HG03280 (cell line): ENCODE data around the gene KRT14.
"Not testable (repeated sequence)": the region's sequence is repeated elsewhere in the genome, so short reads cannot be mapped to it uniquely, and the experiment has no call there.

Experiments used
- ATAC-seq: cut with Tn5 transposase; IDR thresholded peaks from one replicate; pipeline ENCODE4 v1.9.1; 2021; ENCODE audit warnings: mild to moderate bottlenecking, moderate library complexity; ENCODE audit not compliant: unreplicated experiment

Gene KRT14

DNA sequence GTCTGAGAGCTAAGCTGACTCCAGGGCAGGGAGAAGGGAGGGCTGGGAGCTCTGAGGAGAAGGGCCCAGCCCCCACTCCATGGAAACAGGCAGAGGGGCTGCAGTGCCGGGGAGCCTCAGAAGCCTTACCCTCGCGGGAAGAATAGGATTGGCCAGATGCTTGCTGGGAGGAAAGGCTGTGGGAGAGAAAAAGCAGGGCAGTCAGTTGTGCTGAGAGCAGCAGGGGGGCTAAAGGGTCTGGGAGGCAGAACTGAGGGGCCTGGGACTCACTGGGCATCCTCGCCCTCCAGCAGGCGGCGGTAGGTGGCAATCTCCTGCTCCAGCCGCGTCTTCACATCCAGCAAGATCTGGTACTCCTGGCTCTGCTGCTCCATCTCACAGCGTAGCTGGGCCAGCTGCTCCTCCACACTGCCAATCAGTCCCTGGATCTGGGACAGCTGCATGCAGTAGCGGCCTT, 23.4 kb upstream of the KRT14 start:
- not testable (repeated sequence) for ATAC-seq

DNA sequence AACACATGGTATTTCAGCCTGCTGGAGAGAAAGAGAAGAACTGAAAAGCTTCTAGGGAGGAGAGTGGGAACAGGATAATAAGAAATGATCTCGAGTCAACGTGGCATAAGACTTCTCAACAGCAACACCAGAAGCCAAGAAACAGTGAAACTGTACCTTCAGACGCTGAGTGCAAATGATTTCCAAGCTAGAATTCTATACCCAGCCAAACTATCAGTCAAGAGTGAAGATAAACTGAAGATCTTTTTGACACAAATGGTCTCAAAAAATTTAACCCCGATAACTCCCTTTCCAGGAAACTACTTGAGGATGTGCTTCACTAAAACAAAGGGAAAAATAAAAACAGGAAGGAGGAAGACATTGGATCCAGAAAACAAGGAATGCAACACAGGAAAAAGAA, 20.2 kb upstream of the KRT14 start:
- not testable (repeated sequence) for ATAC-seq

DNA sequence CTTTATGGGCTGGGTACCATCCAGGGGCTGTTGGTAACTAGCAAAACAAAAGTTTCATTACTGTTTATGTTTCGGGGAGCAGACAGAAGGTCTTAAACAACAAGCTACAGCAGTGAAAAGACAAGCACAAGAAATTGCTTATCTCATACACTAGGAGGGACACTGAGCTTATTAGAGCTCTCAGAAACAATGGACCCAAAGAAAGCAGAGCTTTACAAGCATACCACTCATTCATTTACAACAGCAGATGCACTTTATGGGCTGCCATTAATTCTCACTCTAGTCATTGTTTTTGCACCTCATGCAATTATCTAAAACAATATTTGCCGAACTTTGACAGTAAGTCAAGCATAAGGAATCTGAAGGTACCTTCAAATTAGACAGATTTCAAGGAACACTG, 15.8 kb upstream of the KRT14 start:
- ATAC-seq, result no peak

DNA sequence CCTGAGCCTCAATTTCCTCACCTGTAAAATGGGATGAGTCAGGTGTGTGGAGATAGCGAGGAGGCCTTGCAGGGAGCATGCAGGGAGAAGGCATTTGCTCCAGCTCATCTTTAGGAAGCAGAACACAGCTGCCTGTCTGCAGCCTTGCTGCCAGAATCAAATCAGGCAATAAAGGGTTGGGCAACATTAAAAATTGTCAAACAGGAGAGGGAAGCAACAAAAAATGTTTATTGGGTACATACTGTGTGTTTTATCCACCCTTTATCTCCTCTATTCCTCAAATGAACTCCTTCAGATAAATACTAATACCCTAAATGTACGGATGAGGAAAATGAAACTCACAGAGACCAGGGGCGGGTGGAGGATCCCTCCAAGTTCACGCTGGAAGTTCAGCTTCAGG, 13.6 kb upstream of the KRT14 start:
- ATAC-seq, result no peak

DNA sequence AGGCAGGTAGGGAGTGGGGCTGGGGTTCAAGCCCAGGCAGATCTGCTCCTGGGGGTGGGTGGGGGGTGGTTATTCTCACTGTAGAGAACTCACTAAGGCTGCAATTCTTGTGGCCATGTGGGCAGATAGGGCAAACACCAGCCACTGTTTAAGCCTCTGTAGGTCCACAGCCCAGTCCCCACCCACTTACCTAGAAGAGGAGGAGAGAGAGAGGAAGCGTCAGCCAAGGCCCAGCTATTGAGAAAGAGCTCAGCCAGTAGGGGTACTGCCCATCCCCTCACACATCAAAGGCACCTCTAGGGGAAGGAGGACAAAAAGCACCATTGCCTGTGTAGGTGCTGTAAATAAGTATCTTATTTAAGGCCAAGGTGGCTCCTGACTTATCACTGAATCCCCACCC, 13.0 kb upstream of the KRT14 start:
- ATAC-seq, result no peak

DNA sequence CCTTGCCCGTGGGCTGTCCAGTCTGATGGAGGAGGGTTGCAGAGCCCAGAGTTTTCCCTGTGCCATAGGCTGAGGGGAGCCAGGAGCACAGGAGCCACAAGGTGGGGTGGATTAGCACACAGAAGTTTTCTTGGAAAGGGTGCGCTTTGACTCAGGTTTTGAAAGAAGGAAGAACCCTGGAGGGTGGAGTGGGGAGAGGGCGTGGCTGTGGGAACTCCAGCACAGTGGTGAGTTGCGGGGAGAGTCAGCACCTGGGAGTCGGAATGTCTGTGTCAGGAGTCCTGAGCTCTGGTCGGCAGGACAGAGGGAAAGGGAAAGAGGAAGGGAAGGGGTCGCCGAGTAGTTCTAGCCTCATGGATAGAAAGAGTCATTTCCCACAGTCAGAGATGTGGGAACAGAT, 8.9 kb upstream of the KRT14 start:
- ATAC-seq, result no peak

DNA sequence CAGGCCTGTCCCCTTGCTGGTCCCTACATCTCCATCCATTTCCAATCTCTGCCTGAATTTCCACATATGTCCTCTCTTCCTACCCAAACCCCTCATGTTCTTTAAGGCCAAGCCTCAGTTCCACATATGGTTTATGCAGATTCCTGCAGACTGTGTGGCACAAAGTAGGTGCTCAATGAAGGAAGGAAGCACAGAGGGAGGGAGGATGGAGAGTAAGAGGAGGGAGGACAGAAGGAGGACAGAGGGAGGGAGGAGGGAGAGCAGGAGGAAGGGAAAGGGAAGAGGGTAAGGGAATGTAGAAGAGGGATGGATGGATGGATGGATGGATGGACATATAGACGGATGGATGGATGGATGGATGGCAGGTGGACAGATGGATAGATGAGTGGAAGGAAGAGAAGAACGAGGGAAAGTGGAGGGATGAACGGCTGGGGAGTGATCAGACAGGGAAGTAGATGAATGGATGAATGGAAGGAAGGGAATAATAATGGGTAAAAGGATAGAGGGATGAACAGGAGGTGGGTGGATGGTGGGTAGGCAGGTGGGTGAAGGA, 7.7 kb upstream of the KRT14 start:
- ATAC-seq, result no peak

DNA sequence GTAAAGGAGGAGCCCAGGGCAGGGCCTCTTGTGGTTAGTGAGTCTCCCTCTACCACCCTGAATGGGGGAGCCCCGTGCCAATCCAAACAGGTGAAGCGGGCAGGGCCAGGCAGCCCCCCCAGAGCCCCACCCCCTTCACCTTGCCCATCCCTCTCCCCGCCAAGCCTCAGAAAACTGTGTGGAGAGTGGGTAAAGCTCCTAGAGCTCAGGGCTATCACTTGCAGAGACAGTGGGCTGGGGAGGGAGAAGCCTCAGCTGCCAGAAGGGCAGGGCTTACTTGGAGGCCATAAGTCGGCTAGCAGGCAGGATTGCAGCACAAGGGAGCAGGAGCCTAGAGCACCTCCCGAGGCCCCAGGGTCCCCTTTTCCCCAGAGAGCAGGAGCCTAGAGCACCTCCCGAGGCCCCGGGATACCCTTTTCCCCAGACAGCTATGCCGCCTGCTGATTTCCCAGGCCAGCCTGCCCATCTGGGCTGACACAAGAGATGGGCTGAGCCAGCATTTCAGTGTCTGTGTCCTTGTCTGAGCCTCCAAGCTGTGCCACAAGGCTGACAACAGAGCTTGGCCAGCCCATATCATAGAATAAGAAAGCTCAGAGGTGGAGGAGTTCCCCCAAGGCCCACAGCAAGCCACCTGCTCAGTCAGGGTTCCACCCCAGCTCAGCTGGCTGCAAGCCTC, 6.7 kb upstream of the KRT14 start:
- ATAC-seq, result no peak

DNA sequence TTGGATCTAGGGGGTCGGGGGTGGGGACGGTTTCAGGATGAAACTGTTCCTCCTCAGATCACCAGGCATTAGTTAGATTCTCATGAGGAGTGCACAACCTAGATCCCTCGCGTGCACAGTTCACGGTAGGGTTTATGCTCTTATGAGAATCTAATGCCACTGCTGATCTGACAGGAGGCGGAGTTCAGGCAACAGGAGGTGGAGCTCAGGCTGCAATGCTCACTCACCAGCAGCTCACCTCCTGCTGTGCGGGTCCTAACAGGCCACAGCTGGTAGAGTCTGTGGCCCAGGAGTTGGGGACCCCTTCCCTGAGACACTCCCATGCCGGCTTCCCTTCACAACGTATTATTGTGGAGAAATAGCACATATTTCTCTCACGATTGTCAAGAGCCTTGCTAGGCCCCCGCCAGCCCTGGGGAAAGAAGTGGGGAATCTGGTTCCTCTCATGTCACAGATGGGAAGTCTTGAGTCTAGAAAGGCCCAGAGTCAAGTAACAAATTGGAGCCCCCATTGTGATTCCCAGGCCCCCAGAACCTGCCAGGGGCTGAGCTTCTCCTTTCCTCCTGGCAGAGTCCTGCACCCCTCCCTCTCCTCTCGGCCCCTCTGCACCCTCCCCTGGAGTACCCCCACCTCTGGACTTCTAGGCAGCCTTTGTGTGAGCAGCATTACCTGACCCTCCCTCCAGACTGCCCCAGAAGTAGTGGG, 6.1 kb upstream of the KRT14 start:
- ATAC-seq, result no peak

DNA sequence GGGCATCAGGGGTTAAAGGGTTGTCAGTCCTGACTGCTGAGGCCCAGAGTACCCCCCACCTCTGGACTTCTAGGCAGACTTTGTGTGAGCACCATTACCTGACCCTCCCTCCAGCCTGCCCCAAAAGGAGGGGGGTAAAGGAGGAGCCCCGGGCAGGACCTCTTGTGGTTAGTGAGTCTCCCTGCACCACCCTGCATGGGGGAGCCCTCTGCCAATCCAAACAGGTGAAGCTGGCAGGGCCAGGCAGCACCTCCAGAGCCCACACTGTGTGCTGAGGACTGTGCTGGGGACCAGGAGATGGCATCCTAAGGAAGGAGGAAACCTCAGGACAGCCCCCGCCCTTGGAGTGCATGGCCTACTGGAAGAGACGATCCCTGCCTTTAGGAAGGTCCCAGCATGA, 2.6 kb upstream of the KRT14 start:
- no peak for ATAC-seq

DNA sequence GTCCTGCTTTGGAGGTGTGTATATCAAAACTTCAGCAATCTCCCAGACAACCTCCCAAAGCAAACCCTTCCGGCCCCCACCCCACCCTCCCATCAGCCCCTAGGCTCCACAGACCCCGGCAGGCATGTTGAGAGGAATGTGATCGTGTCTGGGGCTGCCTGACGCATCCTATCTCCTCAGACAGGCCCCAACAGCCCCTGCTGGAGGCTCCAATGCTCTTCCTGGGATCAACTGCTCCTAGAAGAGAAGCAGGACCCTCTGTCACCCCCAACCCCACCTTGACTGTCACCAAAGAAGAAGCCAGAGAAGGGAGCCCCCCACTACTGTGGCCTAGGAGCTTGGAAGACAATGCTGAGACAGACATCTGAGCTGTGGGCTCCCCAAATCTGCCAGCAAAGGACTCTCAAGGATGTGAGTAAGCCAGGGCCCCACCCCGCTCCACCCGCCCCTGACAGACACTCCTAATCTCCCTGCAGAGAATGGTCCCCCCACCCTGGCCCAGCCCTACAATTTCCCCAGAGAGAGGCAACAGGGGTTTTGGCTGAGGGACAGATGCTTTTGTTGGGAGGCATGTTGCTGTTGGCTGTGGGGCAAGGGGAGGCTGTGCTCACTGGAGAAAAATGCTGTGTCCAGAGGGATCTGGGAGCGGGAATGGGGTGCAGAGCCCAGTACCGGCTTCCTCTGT, 1.6 kb upstream of the KRT14 start:
- ATAC-seq, result no peak

DNA sequence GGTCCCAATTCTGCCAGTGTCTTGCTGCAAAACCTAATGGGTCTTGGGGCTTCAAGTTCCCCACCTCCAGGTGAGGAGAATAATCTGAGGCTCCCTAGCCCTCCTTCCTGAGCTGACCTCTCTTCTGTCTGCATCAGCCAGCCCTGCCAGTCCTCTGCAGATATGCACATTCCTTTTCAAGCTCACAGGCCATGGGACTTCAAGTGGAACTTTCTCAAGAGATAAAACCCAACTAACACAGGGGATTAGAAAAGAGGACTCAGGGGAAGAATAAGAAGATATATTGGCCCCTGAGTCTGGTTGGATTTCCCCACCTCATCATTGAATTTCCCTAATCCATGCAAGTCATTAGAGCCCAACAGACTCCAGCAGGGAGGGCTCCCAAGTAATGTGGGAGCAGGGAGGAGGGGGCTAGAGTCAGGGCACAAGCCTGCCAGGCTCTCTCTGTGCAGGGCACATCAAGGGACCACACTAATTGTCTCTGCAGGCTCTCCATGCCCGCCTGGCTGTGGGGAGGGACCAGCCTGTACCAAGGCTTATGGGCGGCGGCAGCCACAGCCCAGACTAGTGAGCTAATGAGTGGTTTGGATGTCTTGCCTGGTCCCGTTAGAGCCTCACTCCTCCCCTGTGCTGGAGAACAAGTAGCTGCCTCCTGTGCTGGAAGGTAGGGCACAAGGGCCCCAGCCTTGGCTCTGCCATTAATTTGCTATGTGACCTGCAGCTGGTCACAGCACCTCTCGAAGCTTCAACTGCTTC, 1.2 kb downstream of the KRT14 start:
- ATAC-seq, result no peak

DNA sequence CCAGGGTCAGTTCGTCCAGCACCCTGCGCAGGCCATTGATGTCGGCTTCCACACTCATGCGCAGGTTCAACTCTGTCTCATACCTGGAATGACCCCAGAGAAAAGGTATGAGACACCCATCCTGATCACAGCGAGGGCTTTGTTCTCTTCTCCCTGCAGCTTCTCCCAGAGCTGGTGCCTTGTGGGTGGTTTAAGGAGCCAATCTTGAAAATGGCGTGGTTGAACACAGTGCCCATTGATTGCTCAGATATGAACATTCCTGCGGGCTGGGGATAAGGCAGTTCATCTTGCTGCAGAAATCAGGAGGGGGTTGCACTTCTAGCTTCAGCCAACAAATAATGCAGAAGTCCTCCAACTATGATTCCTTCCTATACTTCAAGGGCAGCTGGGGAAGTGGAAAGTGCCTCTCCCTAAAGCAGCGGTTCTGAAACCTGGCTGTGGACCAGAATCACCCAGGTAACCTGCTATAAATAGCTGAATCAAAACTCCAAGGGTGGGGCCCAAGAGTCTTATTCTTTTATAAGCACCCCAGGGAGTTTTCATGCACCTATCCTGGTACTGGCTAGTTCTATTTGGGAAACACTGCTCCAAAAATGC, 2.3 kb downstream of the KRT14 start:
- not testable (repeated sequence) for ATAC-seq

DNA sequence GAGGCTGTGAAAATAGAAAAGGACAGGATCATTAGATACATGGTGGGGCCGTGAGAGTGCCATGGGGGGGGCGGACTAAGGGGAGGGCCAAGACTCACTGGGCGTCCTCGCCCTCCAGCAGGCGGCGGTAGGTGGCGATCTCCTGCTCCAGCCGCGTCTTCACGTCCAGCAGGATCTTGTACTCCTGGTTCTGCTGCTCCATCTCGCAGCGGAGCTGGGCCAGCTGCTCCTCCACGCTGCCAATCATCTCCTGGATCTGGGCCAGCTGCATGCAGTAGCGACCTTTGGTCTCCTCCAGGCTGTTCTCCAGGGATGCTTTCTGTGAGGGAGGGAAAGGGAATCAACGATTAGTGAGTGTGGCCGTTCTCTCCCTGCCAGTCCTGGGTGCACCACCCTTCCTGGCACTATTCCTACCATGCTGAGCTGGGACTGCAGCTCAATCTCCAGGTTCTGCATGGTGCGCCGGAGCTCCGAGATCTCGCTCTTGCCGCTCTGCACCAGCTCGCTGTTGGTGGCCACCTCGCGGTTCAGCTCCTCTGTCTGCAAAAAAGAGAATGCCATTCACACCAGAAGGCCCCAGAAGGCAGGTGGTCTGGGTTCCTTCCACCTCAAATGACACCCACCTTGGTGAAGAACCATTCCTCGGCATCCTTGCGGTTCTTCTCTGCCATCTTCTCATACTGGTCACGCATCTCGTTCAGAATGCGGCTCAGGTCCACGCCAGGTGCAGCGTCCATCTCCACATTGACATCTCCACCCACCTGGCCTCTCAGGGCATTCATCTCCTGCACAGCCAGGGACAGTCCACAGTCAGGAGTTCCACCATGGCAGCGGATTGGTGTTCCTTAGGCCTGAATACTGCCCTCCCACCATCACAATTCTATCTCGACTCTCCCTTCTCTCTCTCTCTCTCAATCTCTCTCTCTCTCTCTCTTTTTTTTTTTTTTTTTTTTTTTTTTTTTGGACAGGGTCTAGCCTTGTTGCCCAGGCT, 3.3 kb downstream of the KRT14 start:
- no peak for ATAC-seq

DNA sequence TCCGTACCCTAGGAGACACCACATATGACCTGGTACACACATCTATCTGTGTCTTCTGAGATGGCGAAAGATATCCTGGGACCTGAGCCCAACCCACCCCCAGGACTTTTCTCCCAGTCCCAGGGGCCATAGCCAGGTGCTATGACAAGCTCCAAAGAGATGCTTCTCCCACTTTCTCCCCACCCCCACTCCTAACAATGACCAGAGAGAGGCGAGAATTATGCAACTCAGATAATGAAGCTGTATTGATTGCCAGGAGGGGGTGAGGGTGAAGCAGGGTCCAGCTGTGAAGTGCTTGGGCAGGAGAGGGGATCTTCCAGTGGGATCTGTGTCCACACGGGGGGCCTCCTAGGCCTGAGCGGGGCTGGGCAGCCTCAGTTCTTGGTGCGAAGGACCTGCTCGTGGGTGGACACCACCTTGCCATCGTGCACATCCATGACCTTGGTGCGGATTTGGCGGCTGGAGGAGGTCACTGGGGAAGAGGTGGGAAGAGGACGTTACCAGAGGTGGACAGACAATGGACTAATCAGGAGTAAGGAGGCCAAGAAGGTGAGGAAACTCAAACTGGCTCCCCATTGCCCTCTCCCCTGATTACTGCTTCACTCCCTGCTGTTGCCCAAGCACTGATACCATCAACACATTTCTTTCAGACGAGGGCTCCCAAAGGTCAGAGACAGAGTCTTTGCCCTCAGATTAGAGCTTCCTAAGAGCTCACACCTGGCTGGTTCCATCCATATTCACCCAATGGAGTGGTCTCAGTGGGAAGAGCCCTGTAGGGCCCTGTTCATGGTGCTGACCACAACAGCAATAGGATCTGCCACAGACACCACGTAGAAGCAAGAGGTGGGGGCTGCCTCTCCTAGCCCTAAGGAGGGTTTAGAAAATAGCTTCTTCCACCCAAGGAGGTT, 4.4 kb downstream of the KRT14 start:
- not testable (repeated sequence) for ATAC-seq

DNA sequence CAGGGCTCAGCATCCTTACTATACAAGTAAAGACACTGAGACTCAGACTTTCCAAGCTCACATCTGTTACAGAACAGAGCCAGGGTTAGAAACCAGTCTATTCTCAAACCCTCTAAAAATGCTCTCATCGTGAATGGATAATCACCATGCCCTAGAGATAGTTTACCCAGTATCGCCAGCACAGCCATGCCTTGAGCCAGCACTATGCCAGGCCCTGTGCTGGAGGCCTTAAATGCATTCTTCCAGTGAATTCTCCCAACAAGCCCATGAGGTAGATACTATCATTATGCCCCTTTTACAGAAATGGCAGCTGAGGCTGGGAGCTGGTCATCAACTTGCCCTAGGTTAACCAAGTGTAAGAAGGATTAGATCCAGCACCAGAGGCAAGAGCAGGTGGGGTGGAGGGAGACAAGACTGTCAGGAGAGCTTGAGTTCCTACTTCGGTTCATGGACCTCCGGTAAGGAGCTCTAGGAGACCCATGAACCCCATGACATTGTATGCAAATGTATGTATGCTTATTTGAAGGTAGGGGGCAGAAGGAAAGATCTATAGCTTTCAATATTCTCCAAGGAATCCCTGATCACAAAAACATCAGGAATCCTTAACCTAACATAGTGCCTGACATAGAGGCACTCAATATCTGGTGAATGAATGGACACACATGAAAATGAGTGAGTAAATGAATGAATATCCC, 5.2 kb downstream of the KRT14 start:
- no peak for ATAC-seq

DNA sequence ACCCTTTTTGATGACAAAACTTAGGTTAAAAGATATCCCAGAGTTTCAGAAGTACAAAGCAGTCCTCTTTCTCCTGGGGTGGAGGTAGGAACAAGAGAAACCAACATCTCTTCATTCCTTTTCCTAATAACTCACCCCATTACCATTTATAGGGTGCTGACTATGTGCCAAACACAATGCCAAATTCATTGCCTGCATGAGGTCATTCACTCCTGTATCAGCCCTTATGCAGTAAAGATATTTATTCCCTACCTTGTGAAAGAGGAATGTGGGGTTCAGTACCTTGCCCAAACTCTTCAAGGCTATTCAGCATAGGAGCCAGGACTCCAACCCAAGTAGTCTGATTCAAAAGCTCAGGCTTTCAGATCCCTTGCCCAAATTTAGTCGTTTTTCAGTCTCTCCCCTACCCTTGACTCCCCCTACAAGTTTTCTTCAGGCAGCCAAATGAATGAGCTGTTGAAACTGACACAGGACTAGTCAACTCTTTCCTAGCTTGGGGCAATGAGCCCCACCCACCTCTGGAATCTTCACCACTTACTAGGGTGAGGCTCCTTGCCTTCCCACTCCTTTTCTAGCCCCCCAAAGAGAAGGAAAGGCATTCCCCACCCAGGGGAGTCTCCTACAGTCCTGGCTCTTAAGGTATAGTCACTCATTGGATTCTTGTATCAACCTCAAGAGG, 5.9 kb downstream of the KRT14 start:
- no peak for ATAC-seq
